GM12878 (cell line): ENCODE measurements around the gene C16orf90. TPM values are rescaled to one million over a fixed set of nuclear protein-coding genes. Genes with fewer than 3 reads are reported as not detected.

ENCODE experiments used
- ATAC-seq: fragments of 200-7000 bp; cut with Tn5 transposase; 3 replicates; pipeline ENCODE4 v1.9.1; 2020; ENCODE audit warnings: mild to moderate bottlenecking, moderate library complexity
- BruUV-seq: library from RNA; stranded (reverse); fragments of 400-500 nt; replicated peaks from 2 replicates; lab custom pipeline; 2021; lab: Mats Ljungman, UMichigan
- CTCF ChIA-PET: fragments of 300-600 bp; sonication (Branson Sonifier 250); formaldehyde crosslinking; extraction: SDS; loops from one replicate; lab custom pipeline; 2021; ENCODE audit warnings: inconsistent platforms; lab: Yijun Ruan, JAX
- POLR2A ChIA-PET: fragments of 350-600 bp; formaldehyde crosslinking; extraction: SDS; loops from one replicate; lab custom pipeline; 2021; ENCODE audit warnings: inconsistent platforms; lab: Charles Lee
- RAD21 ChIA-PET: fragments of 300-600 bp; sonication (Branson Sonifier 250); formaldehyde crosslinking; loops from one replicate; lab custom pipeline; 2023; ENCODE audit warnings: antibody characterized with exemption; ENCODE audit not compliant: unreplicated experiment; lab: Charles Lee
- SMC1A ChIA-PET: fragments of 300-600 bp; sonication (Branson Sonifier 250); formaldehyde crosslinking; loops from one replicate; lab custom pipeline; 2023; ENCODE audit not compliant: unreplicated experiment, uncharacterized antibody; lab: Charles Lee
- DNase-seq: peaks from one replicate; pipeline ENCODE4 v3.0.0-alpha.2; 2011; ENCODE audit warnings: low read depth, low spot score
- FAIRE-seq: peaks from 3 replicates; lab custom pipeline; 2011; peaks lifted over from hg19 to GRCh38; lab: Jason Lieb, UNC
- H2AFZ ChIP-seq: 2 replicates; pipeline ENCODE4 v1.6.0; 2011; ENCODE audit warnings: low read depth, low read length, control low read depth; ENCODE audit not compliant: control insufficient read depth
- H3K27ac ChIP-seq: 2 replicates; pipeline ENCODE4 v1.5.1; 2011; ENCODE audit warnings: control low read depth; ENCODE audit not compliant: control insufficient read depth, insufficient read depth
- H3K27me3 ChIP-seq, 2 experiments: replicated peaks in 1 of 2; 2 replicates each; pipeline versions ENCODE4 v1.6.0 to v1.6.1; 2011; ENCODE audit warnings: low read length in 1 of 2; ENCODE audit not compliant: control insufficient read depth in 2 of 2, insufficient read depth in 2 of 2
- H3K36me3 ChIP-seq, 2 experiments: 2 replicates each; pipeline ENCODE4 v1.5.1; 2011; ENCODE audit warnings: low read length in 1 of 2; ENCODE audit not compliant: control insufficient read depth in 2 of 2, insufficient read depth in 2 of 2
- H3K4me1 ChIP-seq: 2 replicates; pipeline ENCODE4 v1.6.1; 2011; ENCODE audit warnings: mild to moderate bottlenecking, low read length, moderate library complexity, mixed read lengths; ENCODE audit not compliant: control insufficient read depth, insufficient read depth
- H3K4me2 ChIP-seq: 2 replicates; pipeline ENCODE4 v1.6.0; 2011; ENCODE audit warnings: control low read depth; ENCODE audit not compliant: control insufficient read depth, insufficient read depth
- H3K4me3 ChIP-seq: fragments of 200-600 bp; sonication (generic); 2 replicates; pipeline ENCODE4 v1.5.1; 2016
- H3K79me2 ChIP-seq: 2 replicates; pipeline ENCODE4 v1.6.0; 2011; ENCODE audit warnings: low read length; ENCODE audit not compliant: control insufficient read depth, insufficient read depth
- H3K9ac ChIP-seq: 2 replicates; pipeline ENCODE4 v1.8.0; 2011; ENCODE audit warnings: low read length, control low read depth, mixed read lengths; ENCODE audit not compliant: control insufficient read depth, insufficient read depth
- H3K9me3 ChIP-seq: replicated peaks from 3 replicates; pipeline ENCODE4 v1.5.1; 2011; ENCODE audit warnings: mild to moderate bottlenecking, low read length; ENCODE audit not compliant: control insufficient read depth, insufficient read depth
- H4K20me1 ChIP-seq: 2 replicates; pipeline ENCODE4 v1.6.0; 2011; ENCODE audit not compliant: control insufficient read depth, insufficient read depth
- HDAC2 ChIP-seq: fragments of 200-600 bp; sonication (generic); IDR thresholded peaks from 2 replicates; pipeline ENCODE4 v1.6.1; 2017
- SIN3A ChIP-seq: IDR thresholded peaks from 2 replicates; pipeline ENCODE4 v1.6.1; 2012; ENCODE audit warnings: low read depth, low read length, improper control_type of control experiment
- SPI1 ChIP-seq: IDR thresholded peaks from 2 replicates; pipeline ENCODE4 v1.6.1; 2011; ENCODE audit warnings: low read depth, mild to moderate bottlenecking, low read length, moderate library complexity, borderline replicate concordance; ENCODE audit not compliant: insufficient read depth
- ZNF592 ChIP-seq: fragments of 450-650 bp; IDR thresholded peaks from 2 replicates; pipeline ENCODE4 v1.6.1; 2017; ENCODE audit warnings: mild to moderate bottlenecking, moderate library complexity
- WGBS: methylation state at CpG from one replicate; pipeline ENCODE4 v1.1.6; 2016; ENCODE audit warnings: low lambda C conversion rate; ENCODE audit not compliant: insufficient replicate concordance, insufficient coverage; ENCODE audit errors: missing lambda C conversion rate; 5-methylcytosine and 5-hydroxymethylcytosine counted together
- in situ Hi-C: fragments of 300-500 bp; cut with MboI; formaldehyde crosslinking; loops from 9 replicates; pipeline ENCODE4 v1.14.3; 2018; ENCODE audit warnings: mixed read lengths
- intact Hi-C: fragments of 100-400 bp; cut with micrococcal nuclease; formaldehyde crosslinking; loops from one replicate; pipeline ENCODE4 v1.14.2; 2022; ENCODE audit not compliant: unreplicated experiment
- polyA plus RNA-seq, 11 experiments: library from polyadenylated mRNA; depleted of rRNA in 4 of 11; unstranded in 6 of 11; stranded (reverse) in 5 of 11; fragments of >200 nt; fragmentation: Nextera tagmentation in 4 of 11; fragmentation: Illumina TruSeq in 1 of 11; extraction: Ambion mirVana in 4 of 11; extraction: Trizol in 1 of 11; gene quantifications; 1 replicate in 1 of 11; 2 replicates in 10 of 11; pipeline versions ENCODE4 v1.2.1 to v1.2.3, GENCODE V29; 2011 to 2016; ENCODE audit warnings: inconsistent platforms in 2 of 11, missing spikeins in 2 of 11, low read depth in 1 of 11
- total RNA-seq, 4 experiments: library from RNA; depleted of rRNA in 3 of 4; stranded (reverse); fragments of >200 nt in 3 of 4; fragmentation: Illumina TruSeq in 1 of 4; extraction: Trizol in 1 of 4; gene quantifications; 2 replicates each; pipeline versions ENCODE4 v1.2.1 to v1.2.3, GENCODE V29; 2013 to 2021

The C16orf90 gene
- total and polyA plus RNA-seq, 10 of the 15 experiments (the other 5 are each of a cell fraction or from before 2014, with no cell fraction given): not detected

DNA sequence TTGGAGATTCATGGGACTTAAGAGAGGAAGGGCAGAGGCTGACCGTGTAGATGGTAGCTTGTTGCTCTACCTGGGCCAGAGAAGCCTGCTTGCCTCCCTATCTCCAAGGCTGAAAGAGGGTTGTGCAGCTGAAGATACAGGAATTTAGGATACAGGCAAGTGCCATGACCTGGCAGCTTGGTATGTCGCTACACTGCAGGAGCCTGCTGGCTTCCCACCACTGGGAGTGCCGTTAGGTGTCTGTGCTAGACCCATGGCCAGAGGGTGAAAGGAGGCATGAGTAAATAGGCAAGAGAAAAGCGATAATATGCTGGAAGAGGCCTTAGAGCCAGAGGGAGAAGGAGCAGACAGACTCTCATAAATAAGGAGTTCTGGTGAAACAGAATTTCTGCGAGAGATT, 41.2 kb downstream of the C16orf90 start:
- POLR2A ChIA-PET: interaction anchor here (0.6 to 0.7 kb wide), 2 partner anchors 52 to 55 kb away, joined by 3 read pairs; no protein-coding TSS in a partner anchor

More for the DNA sequence above, 41.2 kb downstream of the C16orf90 start:
- H3K36me3 ChIP-seq: no peaks in the 10 kb centered on the region
- no TSS peak for BruUV-seq
- WGBS: 86% methylated on average over 5 of the region's 5 CpGs
- DNase-seq (no peak), FAIRE-seq (no peak), ATAC-seq (no peak)
- no peak overlapping the region for H3K4me2 ChIP-seq
- no peak overlapping the region for H3K4me3 ChIP-seq
- ChIA-PET SMC1A (interaction anchor here (1.2 to 2.7 kb wide), 2 partner anchors 10 to 17 kb away, joined by 3 to 7 read pairs; partner anchors contain the start of genes NAA60 and ZNF597), CTCF (no interaction called here), RAD21 (no interaction called here)
- in situ Hi-C loops: no loop called here
- H3K9ac ChIP-seq: no peak overlapping the region
- no peak overlapping the region for H3K27ac ChIP-seq
- H2AFZ ChIP-seq: no peak overlapping the region
- no peaks in the 10 kb centered on the region for H4K20me1 ChIP-seq
- TF ChIP-seq SPI1 (no peak), ZNF592 (no peak), SIN3A (no peak), HDAC2 (no peak)
- peaks cover 15% of the 10 kb centered on the region for H3K79me2 ChIP-seq
- no peaks in the 10 kb centered on the region for H3K27me3 ChIP-seq
- intact Hi-C loops: no loop called here
- peaks cover 4% of the 10 kb centered on the region for H3K4me1 ChIP-seq
- no peaks in the 10 kb centered on the region; the same call in 2 of the 3 replicates for H3K9me3 ChIP-seq
